Lung (tissue), 12 donors: ENCODE measurements around the gene ELL. TPM values are rescaled to one million over a fixed set of nuclear protein-coding genes. Genes with fewer than 3 reads are reported as not detected.
A peak's percentile ranks its signal among the peaks of the same experiment; 100 is the strongest.

Experiments
- ATAC-seq: fragments of 200-7000 bp; cut with Tn5 transposase; one replicate; pipeline ENCODE4 v1.9.1; 2020; ENCODE audit warnings: moderate number of reproducible peaks; ENCODE audit not compliant: insufficient read depth, low FRiP score
- DNase-seq, 3 donors: peaks; one replicate each; pipeline ENCODE4 v3.0.0-alpha.2; 2013 to 2017
- H3K27ac ChIP-seq, 2 donors: one replicate each; pipeline ENCODE4 v1.5.1; 2013; ENCODE audit warnings: mild to moderate bottlenecking in 2 of 2, moderate library complexity in 2 of 2, control low read depth in 1 of 2, inconsistent platforms in 1 of 2, low read depth in 1 of 2, low read length in 1 of 2
- H3K27me3 ChIP-seq, 3 donors: one replicate each; pipeline ENCODE4 v1.5.1; 2013; ENCODE audit warnings: low read length in 2 of 3; ENCODE audit not compliant: control insufficient read depth in 3 of 3, insufficient read depth in 3 of 3
- H3K36me3 ChIP-seq, 4 donors: one replicate each; pipeline ENCODE4 v1.5.1; 2013; ENCODE audit warnings: low read length in 4 of 4, mild to moderate bottlenecking in 1 of 4, moderate library complexity in 1 of 4; ENCODE audit not compliant: control insufficient read depth in 4 of 4, insufficient read depth in 4 of 4
- H3K4me1 ChIP-seq, 5 donors: one replicate each; pipeline ENCODE4 v1.5.1; 2013; ENCODE audit warnings: low read length in 5 of 5, mild to moderate bottlenecking in 2 of 5, moderate library complexity in 1 of 5; ENCODE audit not compliant: control insufficient read depth in 5 of 5, insufficient read depth in 5 of 5
- H3K4me3 ChIP-seq: one replicate; pipeline ENCODE4 v1.5.1; 2013; ENCODE audit warnings: mild to moderate bottlenecking, control low read depth, moderate library complexity
- H3K9ac ChIP-seq, 2 donors: one replicate each; pipeline ENCODE4 v1.5.1; 2013; ENCODE audit warnings: low read length in 2 of 2, control low read depth in 1 of 2; ENCODE audit not compliant: insufficient read depth in 1 of 2
- H3K9me3 ChIP-seq, 4 donors: one replicate each; pipeline ENCODE4 v1.5.1; 2013; ENCODE audit warnings: low read length in 3 of 4, mild to moderate bottlenecking in 1 of 4, moderate library complexity in 1 of 4; ENCODE audit not compliant: control insufficient read depth in 4 of 4, insufficient read depth in 3 of 4
- CTCF ChIP-seq: IDR thresholded peaks from 2 replicates; pipeline ENCODE4 v1.5.1; 2012; ENCODE audit warnings: mild to moderate bottlenecking; ENCODE audit errors: control extremely low read depth, extremely low read depth
- WGBS, 2 donors: extraction: QIAGEN DNeasy Blood & Tissue Kit; methylation state at CpG; one replicate each; pipeline ENCODE4 v1.1.7; 2013; 5-methylcytosine and 5-hydroxymethylcytosine counted together
- polyA plus RNA-seq, 2 donors: library from polyadenylated mRNA; stranded (reverse); fragments of 200-250 nt; gene quantifications; one replicate each; pipeline ENCODE4 v1.2.1, GENCODE V29; 2013
- total RNA-seq, 2 donors: library from RNA; depleted of rRNA in 1 of 2; stranded (reverse); fragments of >200 nt in 1 of 2; gene quantifications; one replicate each; pipeline ENCODE4 v1.2.1, GENCODE V29; 2014 to 2021
- donor health status: control.
- donor health status: control.
- donor health status: Bipolar disorder and iron deficiency.
- donor health status: healthy.
- donor health status: DM: yes; HTN: yes; CAD: no.

Gene ELL
- total and polyA plus RNA-seq, 4 donors, result 9.3 to 26.8 (median 20.7) TPM

- Histone ChIP-seq H3K9ac (no peak overlapping the region), H3K9me3 (no peaks in the 10 kb centered on the region), H3K27ac (no peak overlapping the region), H3K36me3 (peaks cover 2 to 55% (median 9%) of the 10 kb centered on the region in 4 donors), H3K27me3 (no peaks in the 10 kb centered on the region), H3K4me1 (peaks cover 0 to 14% (median 0%) of the 10 kb centered on the region in 5 donors), H3K4me3 (no peak overlapping the region)
- ATAC-seq (peak; percentile 87), DNase-seq (peak; percentile 90 to 93 (median 91))
- peak; percentile 95 for TF ChIP-seq CTCF
- 52 to 53% methylated on average over 26 of the region's 26 CpGs for WGBS, 2 donors
Observed at GRCh38 chr19:18450931-18451836, 70.7 kb downstream of the ELL start.

- Histone ChIP-seq H3K36me3 (peaks cover 2 to 61% (median 9%) of the 10 kb centered on the region in 4 donors), H3K27me3 (no peaks in the 10 kb centered on the region), H3K9ac (no peak overlapping the region), H3K9me3 (no peaks in the 10 kb centered on the region), H3K4me1 (peaks cover 0 to 14% (median 0%) of the 10 kb centered on the region in 5 donors), H3K4me3 (no peak overlapping the region), H3K27ac (no peak overlapping the region)
- DNase-seq (no peak), ATAC-seq (no peak)
- TF ChIP-seq CTCF, result no peak
- WGBS, 2 donors, result 79 to 87% methylated on average over 33 of the region's 33 CpGs
Observed at GRCh38 chr19:18450021-18450930, 71.6 kb downstream of the ELL start.

- no peak overlapping the region for H3K9ac ChIP-seq
- H3K27me3 ChIP-seq, result no peaks in the 10 kb centered on the region
- TF ChIP-seq CTCF, result no peak
- H3K4me3 ChIP-seq, result no peak overlapping the region
- H3K9me3 ChIP-seq, result no peaks in the 10 kb centered on the region
- peaks cover 0 to 14% (median 0%) of the 10 kb centered on the region in 5 donors for H3K4me1 ChIP-seq
- H3K36me3 ChIP-seq, result peaks cover 2 to 68% (median 11%) of the 10 kb centered on the region in 4 donors
- DNase-seq, result no peak
- 94 to 100% methylated on average over 12 to 14 of the region's 14 CpGs for WGBS, 2 donors
- no peak for ATAC-seq
- H3K27ac ChIP-seq, result no peak overlapping the region
Observed at GRCh38 chr19:18449552-18449951, 72.3 kb downstream of the ELL start.
